Fibroblast of the aortic adventitia (primary cell): Measurements from ENCODE around the gene CCN2. TPM values are rescaled to one million over a fixed set of nuclear protein-coding genes. Genes with fewer than 3 reads are reported as not detected.
A peak's percentile ranks its signal among the peaks of the same experiment; 100 is the strongest.

Experiments
- DNase-seq: peaks from one replicate; pipeline ENCODE4 v3.0.0-alpha.2; 2010; ENCODE audit warnings: low read depth
- H3K4me3 ChIP-seq: 2 replicates; pipeline ENCODE4 v1.5.1; 2011; ENCODE audit warnings: low read depth, mild to moderate bottlenecking, control low read depth, low read length, moderate library complexity
- CTCF ChIP-seq: IDR thresholded peaks from 2 replicates; pipeline ENCODE4 v1.5.1; 2011; ENCODE audit warnings: mild to moderate bottlenecking, low read length, control low read depth, inconsistent platforms; ENCODE audit not compliant: insufficient read depth
- total RNA-seq: library from RNA; depleted of rRNA; stranded (reverse); fragments of >200 nt; gene quantifications from 2 replicates; pipeline ENCODE4 v1.2.3, GENCODE V29; 2012; ENCODE audit warnings: low replicate concordance

CCN2 gene
- total RNA-seq, 1 donor = 118 TPM

- TF ChIP-seq CTCF = peak; percentile 56
Measured at GRCh38 chr6:131949909-131950766, 1.0 kb downstream of the CCN2 start.

GRCh38 chr6:131949620-131949908 lies 1.6 kb downstream of the CCN2 start:
- DNase-seq = peak; percentile 96
- peak overlapping the region; percentile 91 for H3K4me3 ChIP-seq
- TF ChIP-seq CTCF = no peak

More at GRCh38 chr6:131949909-131950766, 1.0 kb downstream of the CCN2 start:
- H3K4me3 ChIP-seq = peak overlapping the region; percentile 91
- peak; percentile 96 for DNase-seq

DNA sequence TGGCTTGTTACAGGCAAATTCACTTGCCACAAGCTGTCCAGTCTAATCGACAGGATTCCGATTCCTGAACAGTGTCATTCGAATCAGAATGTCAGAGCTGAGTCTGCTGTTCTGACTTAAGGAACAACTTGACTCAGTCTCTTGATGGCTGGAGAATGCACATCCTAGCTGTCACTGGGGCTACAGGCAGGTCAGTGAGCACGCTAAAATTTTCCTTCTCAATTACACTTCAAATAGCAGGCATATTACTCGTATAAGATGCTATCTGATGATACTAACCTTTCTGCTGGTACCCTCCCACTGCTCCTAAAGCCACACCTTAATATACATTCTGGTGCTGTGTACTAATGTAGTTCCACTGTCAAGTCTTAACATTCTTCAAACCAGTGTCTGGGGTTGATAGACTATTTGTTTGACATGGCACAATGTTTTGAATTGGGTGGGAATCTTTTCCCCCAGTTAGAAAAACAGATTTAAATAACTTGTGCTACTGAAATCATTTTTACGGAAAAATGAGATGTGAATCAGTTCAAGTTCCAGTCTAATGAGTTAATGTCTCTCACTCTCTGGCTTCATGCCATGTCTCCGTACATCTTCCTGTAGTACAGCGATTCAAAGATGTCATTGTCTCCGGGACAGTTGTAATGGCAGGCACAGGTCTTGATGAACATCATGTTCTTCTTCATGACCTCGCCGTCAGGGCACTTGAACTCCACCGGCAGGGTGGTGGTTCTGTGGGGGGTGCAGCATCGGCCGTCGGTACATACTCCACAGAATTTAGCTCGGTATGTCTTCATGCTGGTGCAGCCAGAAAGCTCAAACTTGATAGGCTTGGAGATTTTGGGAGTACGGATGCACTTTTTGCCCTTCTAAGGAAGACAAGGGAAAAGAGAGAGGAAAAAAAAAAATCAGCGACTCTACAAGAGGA lies 2.2 kb downstream of the CCN2 start:
- peak overlapping the region; percentile 91 for H3K4me3 ChIP-seq
- no peak for TF ChIP-seq CTCF
- peak; percentile 81 for DNase-seq

DNA sequence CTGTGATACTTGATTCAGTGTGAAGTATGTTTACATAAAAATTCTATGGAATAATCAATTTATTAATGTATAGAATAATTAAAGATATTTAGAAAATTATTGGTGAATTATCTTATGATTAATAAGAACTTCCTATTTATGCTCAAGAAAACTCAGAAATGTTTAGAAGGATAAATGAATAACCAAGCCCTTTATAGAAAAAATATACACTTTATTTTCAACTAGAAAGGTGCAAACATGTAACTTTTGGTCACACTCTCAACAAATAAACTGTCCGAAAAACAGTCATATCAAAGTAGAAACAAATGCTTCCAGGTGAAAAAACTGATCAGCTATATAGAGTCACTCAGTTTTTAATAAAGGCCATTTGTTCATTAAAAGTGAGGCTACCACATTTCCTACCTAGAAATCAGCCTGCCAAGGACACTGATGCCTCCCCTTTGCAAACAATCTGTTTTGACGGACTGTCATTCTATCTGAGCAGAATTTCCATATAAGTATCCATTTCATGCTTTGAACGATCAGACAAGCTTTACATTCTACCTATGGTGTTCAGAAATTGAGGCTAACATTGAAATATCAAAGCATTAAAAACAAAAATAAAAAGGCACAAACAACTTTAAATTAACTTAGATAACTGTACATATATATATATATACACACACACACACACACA lies 3.0 kb downstream of the CCN2 start:
- peak overlapping the region; percentile 91 for H3K4me3 ChIP-seq
- DNase-seq = peak; percentile 67
- TF ChIP-seq CTCF = no peak

- TF ChIP-seq CTCF = no peak
- peak overlapping the region; percentile 45 for H3K4me3 ChIP-seq
- peak; percentile 84 for DNase-seq
Measured at GRCh38 chr6:131946992-131947955, 3.9 kb downstream of the CCN2 start.
